ENCODE results near the gene TESMIN.

Gene TESMIN

GRCh38 chr11:68751331-68751856 is at the start of gene TESMIN:
Gene TESMIN (minus strand): TSS chr11:68751520. CDS start chr11:68750660, 860 bp downstream.
- FAIRE-seq, result no peak

GRCh38 chr11:68798221-68798813 is 47.0 kb upstream of the TESMIN start:
- FAIRE-seq, result no peak

GRCh38 chr11:68796801-68797200 is 45.5 kb upstream of the TESMIN start:
- FAIRE-seq, result no peak

GRCh38 chr11:68792400-68792966 is 41.2 kb upstream of the TESMIN start:
- FAIRE-seq, result no peak

- FAIRE-seq, result no peak
These were observed 33.3 kb upstream of the TESMIN start for GRCh38 chr11:68784653-68785052.

GRCh38 chr11:68783216-68783821 is 32.0 kb upstream of the TESMIN start:
- no peak for FAIRE-seq

GRCh38 chr11:68782711-68783110 is 31.4 kb upstream of the TESMIN start:
- FAIRE-seq, result no peak

GRCh38 chr11:68780829-68781228 is 29.5 kb upstream of the TESMIN start:
- no peak for FAIRE-seq

GRCh38 chr11:68778205-68778604 is 26.9 kb upstream of the TESMIN start:
- no peak for FAIRE-seq

GRCh38 chr11:68776442-68777235 is 25.3 kb upstream of the TESMIN start:
- FAIRE-seq, result no peak

GRCh38 chr11:68775951-68776388 is 24.6 kb upstream of the TESMIN start:
- FAIRE-seq, result no peak

- FAIRE-seq, result no peak
These were observed 22.9 kb upstream of the TESMIN start for GRCh38 chr11:68774194-68774585.

GRCh38 chr11:68773521-68774193 is 22.3 kb upstream of the TESMIN start:
- FAIRE-seq, result no peak

- FAIRE-seq, result no peak
These were observed 21.6 kb upstream of the TESMIN start for GRCh38 chr11:68772936-68773335.

- no peak for FAIRE-seq
These were observed 19.5 kb upstream of the TESMIN start for GRCh38 chr11:68770781-68771180.

GRCh38 chr11:68767672-68768071 is 16.4 kb upstream of the TESMIN start:
- no peak for FAIRE-seq

- FAIRE-seq, result no peak
These were observed 15.5 kb upstream of the TESMIN start for GRCh38 chr11:68766786-68767185.

GRCh38 chr11:68764746-68765145 is 13.4 kb upstream of the TESMIN start:
- no peak for FAIRE-seq

GRCh38 chr11:68763926-68764657 is 12.8 kb upstream of the TESMIN start:
- FAIRE-seq, result no peak

- no peak for FAIRE-seq
These were observed 11.9 kb upstream of the TESMIN start for GRCh38 chr11:68763181-68763721.

GRCh38 chr11:68762481-68762880 is 11.2 kb upstream of the TESMIN start:
- FAIRE-seq, result no peak

- no peak for FAIRE-seq
These were observed 10.5 kb upstream of the TESMIN start for GRCh38 chr11:68761801-68762200.
